Measurements from ENCODE around the gene PHAF1. TPM values are rescaled to one million over a fixed set of nuclear protein-coding genes. Genes with fewer than 3 reads are reported as not detected.

The PHAF1 gene
- total and polyA plus RNA-seq, 12 donors: 9.0 to 27.4 (median 14.0) TPM

DNA sequence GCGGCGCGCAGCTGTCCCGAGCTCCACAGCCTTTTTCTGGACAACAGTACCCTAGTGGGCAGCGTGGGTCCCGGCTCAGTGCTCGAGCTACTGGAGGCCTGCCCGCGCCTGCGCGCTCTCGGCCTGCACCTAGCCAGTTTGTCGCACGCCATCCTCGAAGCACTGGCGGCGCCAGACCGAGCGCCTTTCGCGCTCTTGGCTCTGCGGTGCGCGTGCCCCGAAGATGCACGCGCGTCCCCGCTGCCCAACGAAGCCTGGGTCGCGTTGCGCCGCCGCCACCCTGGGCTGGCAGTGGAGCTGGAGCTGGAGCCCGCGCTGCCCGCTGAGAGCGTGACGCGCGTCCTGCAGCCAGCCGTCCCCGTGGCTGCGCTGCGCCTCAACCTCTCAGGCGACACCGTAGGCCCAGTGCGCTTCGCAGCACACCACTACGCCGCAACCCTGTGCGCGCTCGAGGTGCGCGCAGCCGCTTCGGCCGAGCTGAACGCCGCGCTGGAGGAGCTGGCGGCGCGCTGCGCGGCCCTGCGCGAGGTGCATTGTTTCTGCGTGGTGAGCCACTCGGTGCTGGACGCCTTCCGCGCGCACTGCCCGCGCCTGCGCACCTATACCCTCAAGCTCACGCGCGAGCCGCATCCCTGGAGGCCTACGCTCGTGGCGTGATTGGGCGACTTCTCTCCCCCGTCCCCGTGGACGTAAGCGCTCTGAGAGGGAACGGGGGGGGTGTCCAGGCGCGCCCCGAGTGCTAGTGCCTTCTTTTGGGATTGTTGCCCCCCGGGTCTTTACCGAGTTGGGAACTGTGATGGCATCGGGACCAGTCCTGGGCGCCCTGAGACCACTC is 53.6 kb downstream of the PHAF1 start:
- Histone ChIP-seq H3K27ac (peak overlapping the region in 3 of 5 donors; percentile 13 to 81 (median 72)), H3K27me3 (no peaks in the 10 kb centered on the region), H3K9me3 (replicated peaks in 1 of 3) (no peaks in the 10 kb centered on the region), H3K36me3 (replicated peaks in 1 of 2) (no peaks in the 10 kb centered on the region), H3K4me1 (replicated peaks in 1 of 2) (peaks cover 39 to 54% of the 10 kb centered on the region in 2 donors), H3K4me3 (peak overlapping the region in 1 of 4 donors; percentile 49)
- DNase-seq: peak in 5 of 7 donors; percentile 34 to 91 (median 60)
- intact Hi-C loops (cut with DNase I): no loop called here
- TF ChIP-seq, protein P1, sequence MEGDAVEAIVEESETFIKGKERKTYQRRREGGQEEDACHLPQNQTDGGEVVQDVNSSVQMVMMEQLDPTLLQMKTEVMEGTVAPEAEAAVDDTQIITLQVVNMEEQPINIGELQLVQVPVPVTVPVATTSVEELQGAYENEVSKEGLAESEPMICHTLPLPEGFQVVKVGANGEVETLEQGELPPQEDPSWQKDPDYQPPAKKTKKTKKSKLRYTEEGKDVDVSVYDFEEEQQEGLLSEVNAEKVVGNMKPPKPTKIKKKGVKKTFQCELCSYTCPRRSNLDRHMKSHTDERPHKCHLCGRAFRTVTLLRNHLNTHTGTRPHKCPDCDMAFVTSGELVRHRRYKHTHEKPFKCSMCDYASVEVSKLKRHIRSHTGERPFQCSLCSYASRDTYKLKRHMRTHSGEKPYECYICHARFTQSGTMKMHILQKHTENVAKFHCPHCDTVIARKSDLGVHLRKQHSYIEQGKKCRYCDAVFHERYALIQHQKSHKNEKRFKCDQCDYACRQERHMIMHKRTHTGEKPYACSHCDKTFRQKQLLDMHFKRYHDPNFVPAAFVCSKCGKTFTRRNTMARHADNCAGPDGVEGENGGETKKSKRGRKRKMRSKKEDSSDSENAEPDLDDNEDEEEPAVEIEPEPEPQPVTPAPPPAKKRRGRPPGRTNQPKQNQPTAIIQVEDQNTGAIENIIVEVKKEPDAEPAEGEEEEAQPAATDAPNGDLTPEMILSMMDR (IDR thresholded peaks at IDR 0.05): peak in 1 of 6 experiments; percentile 13
- peak; percentile 22 to 25 for TF ChIP-seq POLR2A (IDR thresholded peaks at IDR 0.05)
- 34 to 61% (median 37%) methylated on average over 31 to 99 of the region's 99 CpGs for WGBS, 4 donors

DNA sequence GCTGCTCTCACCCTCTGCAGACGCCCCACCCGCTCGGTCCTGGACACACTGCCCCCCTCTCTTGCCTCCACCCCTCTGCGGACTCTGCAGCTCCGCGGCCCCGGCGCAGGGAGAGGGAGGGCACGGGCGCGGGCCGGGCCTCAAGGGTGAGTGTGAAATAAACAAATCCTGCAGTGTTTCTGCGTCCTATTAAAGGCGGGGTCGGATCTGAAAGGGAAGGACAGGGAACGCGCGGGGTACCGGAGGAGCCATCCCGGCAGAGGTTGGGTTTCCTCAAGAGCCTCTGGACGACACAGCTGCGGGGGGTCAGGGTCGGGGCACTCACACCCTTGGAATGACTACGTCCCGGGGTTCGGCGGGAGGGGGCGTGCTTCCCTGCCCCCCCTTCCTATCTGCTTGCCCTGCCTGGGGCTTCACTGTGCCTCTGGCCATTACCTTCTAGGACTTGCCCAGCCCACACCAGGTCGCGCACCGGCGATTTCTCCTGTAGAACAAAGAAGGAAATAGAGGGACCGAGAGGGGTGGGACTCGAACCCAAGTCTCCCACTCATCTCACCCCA is 54.3 kb downstream of the PHAF1 start:
- WGBS, 4 donors: 13 to 35% (median 28%) methylated on average over 5 to 34 of the region's 34 CpGs
- peak in 4 of 7 donors; percentile 33 to 52 (median 43) for DNase-seq
- H3K4me1 ChIP-seq (replicated peaks in 1 of 2): peaks cover 36 to 52% of the 10 kb centered on the region in 2 donors
- peak overlapping the region in 3 of 5 donors; percentile 13 to 81 (median 72) for H3K27ac ChIP-seq
- H3K4me3 ChIP-seq: peak overlapping the region in 1 of 4 donors; percentile 49
- H3K36me3 ChIP-seq (replicated peaks in 1 of 2): no peaks in the 10 kb centered on the region
- H3K27me3 ChIP-seq: no peaks in the 10 kb centered on the region
- H3K9me3 ChIP-seq (replicated peaks in 1 of 3): no peaks in the 10 kb centered on the region
- TF ChIP-seq, protein P1 (IDR thresholded peaks at IDR 0.05): no peak
- peak in 1 of 2 donors; percentile 3 for TF ChIP-seq POLR2A (IDR thresholded peaks at IDR 0.05)
- intact Hi-C loops (cut with DNase I): no loop called here

DNA sequence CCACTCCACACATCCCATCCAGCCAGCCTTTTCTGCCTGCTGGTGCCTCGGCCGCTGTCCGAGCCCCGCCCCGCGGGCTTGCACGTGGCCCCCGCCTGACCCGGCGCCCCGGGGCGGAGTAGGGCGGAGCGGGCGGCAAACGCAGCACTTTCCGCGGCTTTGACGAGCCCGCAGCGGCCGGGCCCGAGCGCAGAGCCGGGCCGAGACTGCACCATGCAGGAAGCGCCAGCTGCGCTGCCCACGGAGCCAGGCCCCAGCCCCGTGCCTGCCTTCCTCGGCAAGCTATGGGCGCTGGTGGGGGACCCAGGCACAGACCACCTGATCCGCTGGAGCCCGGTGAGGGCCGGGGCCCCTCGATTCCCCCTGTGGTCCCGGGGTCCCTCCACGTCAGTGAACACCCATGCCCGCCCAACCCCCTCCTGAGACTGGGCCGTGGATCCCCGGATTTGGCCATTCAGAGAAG is 54.9 kb downstream of the PHAF1 start, which contains the start of gene HSF4:
Gene HSF4 (plus strand): TSS at position 147 of the 463 bp plus-strand sequence. CDS start 67 bp downstream, at position 214.
- H3K9me3 ChIP-seq (replicated peaks in 1 of 3): no peaks in the 10 kb centered on the region
- no peaks in the 10 kb centered on the region for H3K36me3 ChIP-seq (replicated peaks in 1 of 2)
- intact Hi-C loops (cut with DNase I): no loop called here
- H3K4me3 ChIP-seq: peak within 1 kb of the TSS in 1 of 4 donors; percentile 49
- H3K27ac ChIP-seq: peak within 1 kb of the TSS in 4 of 5 donors; percentile 13 to 81 (median 46)
- peak; percentile 47 to 71 for TF ChIP-seq POLR2A (IDR thresholded peaks at IDR 0.05)
- TF ChIP-seq, protein P1 (IDR thresholded peaks at IDR 0.05): no peak
- H3K4me1 ChIP-seq (replicated peaks in 1 of 2): peaks cover 42 to 56% of the 10 kb centered on the region in 2 donors
- no peaks in the 10 kb centered on the region for H3K27me3 ChIP-seq
- DNase-seq: peak in 6 of 7 donors; percentile 60 to 75 (median 66)
- 11 to 28% (median 16%) methylated on average over 5 to 41 of the region's 41 CpGs for WGBS, 4 donors

Measured in adrenal gland (tissue), 12 donors.